Mammary epithelial cell (primary cell): ENCODE data around the gene UBE3B.

Experiments used
- CTCF ChIP-seq, 2 donors: IDR thresholded peaks in 1 of 2; conservative IDR thresholded peaks in 1 of 2; 2 replicates each; pipeline ENCODE4 v1.5.1; 2011 to 2012; ENCODE audit warnings: inconsistent platforms in 2 of 2, low read length in 2 of 2, mild to moderate bottlenecking in 2 of 2, control low read depth in 1 of 2, low read depth in 1 of 2; ENCODE audit not compliant: insufficient read depth in 1 of 2; ENCODE audit errors: extremely low read depth in 1 of 2
- EZH2 ChIP-seq: IDR thresholded peaks from 2 replicates; pipeline ENCODE4 v1.6.1; 2012; ENCODE audit warnings: low read length, inconsistent platforms, borderline replicate concordance

GRCh38 chr12:109485201-109485600 is 7.8 kb downstream of the UBE3B start:
- TF ChIP-seq CTCF (conservative IDR thresholded peaks at IDR 0.05 in 1 of 2, IDR thresholded peaks at IDR 0.05 in 1 of 2; ENCODE audit: extremely low read depth in 1 of 2, insufficient read depth in 1 of 2, low read depth in 1 of 2, low read length in 2 of 2) (no peak), EZH2 (no peak)
